DMS153 treated with DMSO at 0.1 percent for 48 hours (cell line): ENCODE results near the gene GNAO1.

Experiments
- DNase-seq: peaks from one replicate; lab custom pipeline; 2025; ENCODE audit not compliant: unreplicated experiment; lab: John Stamatoyannopoulos, UW

GNAO1 gene

DNA sequence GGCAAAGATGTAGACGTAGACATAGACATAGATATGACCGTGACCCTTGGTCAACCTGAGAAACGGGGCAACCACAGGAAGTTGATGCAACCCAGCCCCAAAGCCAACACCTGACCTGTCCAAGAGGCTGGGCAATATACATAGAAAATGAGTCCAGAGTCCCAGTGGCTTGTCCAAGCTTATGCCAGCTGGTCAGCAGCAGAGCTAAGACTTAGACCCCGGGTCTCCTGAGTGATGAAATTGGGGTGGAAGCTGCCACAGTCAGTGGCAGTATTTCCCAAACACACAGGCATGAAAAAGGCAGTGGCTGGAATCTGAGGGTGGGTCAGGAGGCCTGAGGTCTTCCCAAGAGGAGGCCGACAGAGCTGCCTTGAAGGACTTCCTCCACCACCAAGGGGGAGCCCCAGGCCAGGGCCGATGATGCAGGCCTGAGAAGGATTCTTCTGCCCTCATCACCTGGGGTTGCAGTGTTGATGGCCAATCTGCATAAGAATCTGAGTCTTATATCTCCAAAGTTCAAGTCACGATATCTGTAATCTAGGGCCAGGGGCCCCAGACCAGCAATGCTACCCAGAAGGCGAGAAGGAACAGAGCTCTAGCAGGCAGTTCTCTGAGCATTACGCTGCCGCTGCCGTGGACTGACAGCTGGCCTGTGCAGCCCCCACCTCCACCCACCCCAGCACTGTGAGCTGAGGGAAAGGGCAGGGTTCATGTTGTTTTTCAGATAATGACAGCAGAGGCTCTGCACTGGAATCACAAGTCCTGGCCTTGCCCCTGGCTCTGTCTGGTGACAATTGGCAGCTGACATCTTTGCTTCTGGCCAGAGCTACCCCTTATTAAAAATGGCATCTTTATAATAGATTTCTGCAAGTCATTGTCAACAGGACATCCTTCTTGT, 72.7 kb downstream of the GNAO1 start:
- DNase-seq, result no peak

GRCh38 chr16:56264609-56264972, 73.3 kb downstream of the GNAO1 start:
- no peak for DNase-seq

GRCh38 chr16:56265184-56265583, 73.9 kb downstream of the GNAO1 start:
- no peak for DNase-seq

DNA sequence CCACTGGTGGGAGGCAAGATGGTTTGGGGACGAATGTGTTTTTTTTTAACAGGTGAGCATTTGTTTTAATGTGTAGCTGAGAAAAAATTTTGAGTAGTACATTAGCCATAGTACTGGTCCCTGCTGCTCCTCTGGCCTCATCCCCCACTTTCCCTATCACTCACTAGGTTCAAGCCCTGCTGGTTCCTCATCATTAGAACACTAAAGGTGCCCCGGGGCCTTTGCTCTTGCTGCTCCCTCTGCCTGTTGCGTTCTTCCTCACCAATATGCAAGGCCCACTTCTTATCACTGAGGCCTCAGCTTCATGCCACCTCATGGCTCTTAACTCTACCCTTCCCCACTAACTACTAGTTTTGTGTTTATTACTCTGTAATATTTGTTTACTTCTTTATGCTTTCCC, 74.5 kb downstream of the GNAO1 start:
- DNase-seq, result no peak

GRCh38 chr16:56266641-56267607, 75.6 kb downstream of the GNAO1 start:
- DNase-seq, result no peak

GRCh38 chr16:56267888-56268287, 76.6 kb downstream of the GNAO1 start:
- no peak for DNase-seq

GRCh38 chr16:56268799-56269198, 77.5 kb downstream of the GNAO1 start:
- no peak for DNase-seq

GRCh38 chr16:56269281-56269680, 78.0 kb downstream of the GNAO1 start:
- DNase-seq, result no peak

DNA sequence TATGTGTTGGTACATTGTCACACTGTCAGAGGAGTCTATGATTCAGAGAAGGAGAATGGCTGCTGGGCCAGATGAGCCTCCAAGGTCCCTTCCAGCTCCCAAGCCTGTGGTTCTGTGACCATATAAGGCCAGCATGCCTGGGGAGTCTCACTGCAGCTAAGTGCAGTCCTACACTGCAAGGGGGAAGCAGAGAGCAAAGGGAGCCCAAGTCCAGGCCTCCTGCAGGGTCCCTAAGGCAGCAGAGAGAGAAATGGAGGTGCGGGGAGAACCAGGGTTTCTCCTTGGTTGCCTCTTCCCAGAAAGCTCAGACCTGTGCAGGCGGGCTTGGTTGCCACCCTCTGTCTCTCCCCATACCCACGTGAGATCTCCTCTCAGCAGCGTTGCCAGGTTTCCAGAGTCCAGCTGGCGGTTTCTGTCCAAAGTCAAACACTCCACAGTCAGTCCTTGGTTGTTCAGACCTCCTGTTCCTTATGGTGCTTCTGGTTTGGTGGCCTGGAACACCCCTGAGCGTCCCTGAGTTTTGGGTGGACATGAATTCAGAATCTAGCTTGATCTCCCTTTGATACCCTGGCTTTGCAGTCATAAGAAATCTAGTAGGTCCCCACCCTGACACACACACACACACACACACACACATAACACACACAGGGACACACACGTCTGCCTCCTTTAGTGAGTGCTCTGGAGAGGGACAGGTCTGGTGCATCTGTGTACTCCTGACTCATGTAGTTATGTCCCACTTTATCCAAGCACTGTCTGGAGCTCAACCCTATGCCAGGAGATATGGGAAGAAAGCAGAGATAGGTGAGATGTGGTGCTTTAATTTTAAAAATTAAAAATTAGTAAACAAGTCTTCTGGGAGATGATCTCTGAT, 78.8 kb downstream of the GNAO1 start:
- DNase-seq, result no peak

DNA sequence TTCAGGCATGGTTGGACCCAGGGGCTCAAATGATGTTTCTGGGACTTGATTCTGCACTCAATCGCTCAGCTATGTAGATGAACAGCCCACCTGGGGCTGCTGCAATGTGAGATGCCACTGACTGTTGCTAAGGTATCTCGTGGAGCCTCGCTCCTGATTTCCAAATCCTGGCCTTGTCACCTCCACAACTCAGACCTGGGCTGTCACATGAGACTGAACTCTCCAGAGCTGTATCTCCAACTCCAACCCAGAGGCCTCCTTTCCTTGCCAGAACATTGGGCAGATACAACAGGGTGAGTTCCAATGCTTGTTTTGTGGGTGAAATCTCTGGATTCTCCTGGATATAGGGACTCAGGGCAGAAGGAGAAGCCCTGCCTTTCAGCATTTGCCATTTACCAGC, 79.5 kb downstream of the GNAO1 start:
- no peak for DNase-seq

DNA sequence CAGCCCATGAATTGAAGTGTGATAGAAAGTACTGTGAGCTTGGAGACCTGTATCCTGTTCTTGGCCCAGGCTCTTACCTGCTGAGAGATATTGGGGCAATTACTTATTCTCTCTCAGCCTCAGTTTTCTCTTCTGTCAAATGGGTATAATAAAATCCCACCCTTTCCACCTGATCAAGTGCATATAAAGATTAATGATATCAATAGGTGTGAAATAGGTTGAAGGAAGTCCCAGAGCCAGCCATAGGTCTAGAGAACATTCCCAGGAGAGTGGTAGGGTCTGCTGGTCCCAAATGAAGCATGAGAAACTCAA, 81.2 kb downstream of the GNAO1 start:
- DNase-seq, result no peak

DNA sequence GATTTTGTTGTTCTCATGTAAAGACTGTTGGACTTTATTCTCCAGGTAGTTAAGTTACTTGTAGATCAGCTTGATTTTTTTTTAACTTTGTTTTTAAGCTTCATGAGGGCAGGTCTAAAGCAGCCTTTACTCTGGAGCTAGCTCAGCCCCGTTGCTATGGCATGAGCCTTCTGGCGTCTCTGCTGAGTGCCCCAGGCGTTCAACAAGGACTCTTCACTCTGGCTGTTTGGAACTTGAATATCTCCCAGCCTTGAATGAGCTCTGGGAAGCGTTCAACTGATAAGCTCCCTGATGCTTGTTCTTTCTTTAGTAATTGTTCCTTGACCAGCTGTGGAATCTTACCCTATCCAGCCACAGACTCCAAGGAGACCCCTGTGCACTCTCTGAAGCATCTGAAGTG, 82.3 kb downstream of the GNAO1 start:
- DNase-seq, result no peak

GRCh38 chr16:56274369-56274768, 83.1 kb downstream of the GNAO1 start:
- DNase-seq, result no peak

- DNase-seq, result no peak
Measured at GRCh38 chr16:56275076-56275475, 83.8 kb downstream of the GNAO1 start.

DNA sequence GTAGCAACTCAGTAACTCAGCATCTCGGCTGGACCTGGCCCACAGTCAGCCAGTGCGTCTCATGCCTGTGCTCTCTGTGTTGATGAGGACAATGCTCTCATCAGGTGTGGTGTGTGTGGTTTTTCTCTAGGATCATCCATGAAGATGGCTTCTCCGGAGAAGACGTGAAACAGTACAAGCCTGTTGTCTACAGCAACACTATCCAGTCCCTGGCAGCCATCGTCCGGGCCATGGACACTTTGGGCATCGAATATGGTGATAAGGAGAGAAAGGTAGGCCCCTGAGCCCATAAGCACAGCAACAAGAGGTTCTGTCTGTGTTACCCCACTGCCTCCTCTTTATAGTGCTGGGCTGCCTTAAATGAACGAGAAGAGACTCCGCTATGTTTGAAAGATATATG, 84.5 kb downstream of the GNAO1 start:
- DNase-seq, result no peak

- DNase-seq, result no peak
Measured at GRCh38 chr16:56277075-56277474, 85.8 kb downstream of the GNAO1 start.

DNA sequence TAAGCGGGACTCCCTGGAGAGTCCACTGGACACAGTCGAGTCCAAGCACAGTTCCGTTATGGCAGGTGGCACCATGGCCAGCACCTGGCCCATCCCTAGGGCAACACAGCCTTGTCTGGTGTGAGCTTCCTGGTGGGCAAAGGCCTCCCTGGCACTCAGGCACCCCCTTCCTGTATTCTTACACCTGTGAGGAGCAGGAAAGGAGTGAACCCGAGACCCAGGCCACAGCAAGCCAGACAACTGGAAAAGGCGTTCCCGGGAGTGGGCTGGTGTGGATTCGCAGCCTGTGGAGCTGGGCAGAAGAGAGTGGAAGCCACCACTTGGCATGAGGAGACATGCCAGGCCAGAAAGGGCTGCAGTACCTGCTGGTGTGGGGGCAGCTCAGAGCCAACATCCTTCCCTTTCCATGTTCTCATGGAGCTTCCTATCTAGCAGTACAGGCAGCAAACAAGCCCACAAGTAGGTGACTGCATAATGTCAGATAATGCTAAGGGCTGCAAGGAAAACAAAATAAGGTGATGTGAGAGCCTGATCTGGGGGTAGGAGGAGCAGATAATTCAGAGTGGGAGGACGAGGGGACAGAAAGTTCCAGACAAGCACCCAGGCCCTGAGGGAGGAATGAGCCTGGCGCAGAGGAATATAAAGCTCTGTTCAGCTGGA, 87.0 kb downstream of the GNAO1 start:
- no peak for DNase-seq

- DNase-seq, result no peak
Measured at GRCh38 chr16:56279132-56279531, 87.8 kb downstream of the GNAO1 start.

GRCh38 chr16:56279914-56280313, 88.6 kb downstream of the GNAO1 start:
- no peak for DNase-seq

- DNase-seq, result peak; percentile 12
Measured at GRCh38 chr16:56281249-56281805, 90.0 kb downstream of the GNAO1 start.
